Activated CD8-positive, alpha-beta T cell treated with anti-CD3 and anti-CD28 coated beads for 36 hours (primary cell): Measurements from ENCODE around the gene PRKAG2. TPM values are rescaled to one million over a fixed set of nuclear protein-coding genes. Genes with fewer than 3 reads are reported as not detected.

ENCODE experiments used
- ATAC-seq: fragments of 200-7000 bp; cut with Tn5 transposase; one replicate; pipeline ENCODE4 v1.10.0; 2021; ENCODE audit warnings: mild to moderate bottlenecking, moderate library complexity
- CTCF ChIA-PET: fragments of 350-600 bp; sonication (Branson Sonifier 250); formaldehyde crosslinking; loops from one replicate; lab custom pipeline; 2021; ENCODE audit warnings: antibody characterized with exemption; lab: Charles Lee
- POLR2A ChIA-PET: fragments of 350-600 bp; sonication (Branson Sonifier 250); formaldehyde crosslinking; loops from one replicate; lab custom pipeline; 2021; ENCODE audit warnings: antibody characterized with exemption; lab: Charles Lee
- DNase-seq: peaks from one replicate; pipeline ENCODE4 v3.0.0-alpha.2; 2020
- H3K27ac Mint-ChIP-seq: one replicate; pipeline ENCODE4 v1.8.0; 2021; ENCODE audit warnings: mild to moderate bottlenecking, mixed read lengths
- H3K27me3 Mint-ChIP-seq: one replicate; pipeline ENCODE4 v1.8.0; 2021; ENCODE audit warnings: mixed read lengths
- H3K36me3 Mint-ChIP-seq: one replicate; pipeline ENCODE4 v1.8.0; 2021; ENCODE audit warnings: low read depth, mixed read lengths
- H3K4me1 Mint-ChIP-seq: one replicate; pipeline ENCODE4 v1.8.0; 2021; ENCODE audit warnings: low read depth, mixed read lengths
- H3K4me3 Mint-ChIP-seq: one replicate; pipeline ENCODE4 v1.8.0; 2021; ENCODE audit warnings: mild to moderate bottlenecking, moderate library complexity, mixed read lengths
- H3K9me3 Mint-ChIP-seq: one replicate; pipeline ENCODE4 v1.8.0; 2021; ENCODE audit warnings: mixed read lengths
- intact Hi-C: fragments of 100-400 bp; cut with micrococcal nuclease; formaldehyde crosslinking; loops from one replicate; pipeline ENCODE4 v1.10.0; 2022
- total RNA-seq, 2 experiments: library from RNA; stranded (reverse); gene quantifications; one replicate each; pipeline ENCODE4 v1.2.3, GENCODE V29; 2021
- TF ChIP-seq, protein P1 (sequence below): fragments of 200-600 bp; IDR thresholded peaks from one replicate; pipeline ENCODE4 v1.8.0; 2022; ENCODE audit warnings: antibody characterized with exemption, mild to moderate bottlenecking

Gene PRKAG2
- total RNA-seq, 2 experiments from 2014 or later, result 17.0 to 19.2 TPM

DNA sequence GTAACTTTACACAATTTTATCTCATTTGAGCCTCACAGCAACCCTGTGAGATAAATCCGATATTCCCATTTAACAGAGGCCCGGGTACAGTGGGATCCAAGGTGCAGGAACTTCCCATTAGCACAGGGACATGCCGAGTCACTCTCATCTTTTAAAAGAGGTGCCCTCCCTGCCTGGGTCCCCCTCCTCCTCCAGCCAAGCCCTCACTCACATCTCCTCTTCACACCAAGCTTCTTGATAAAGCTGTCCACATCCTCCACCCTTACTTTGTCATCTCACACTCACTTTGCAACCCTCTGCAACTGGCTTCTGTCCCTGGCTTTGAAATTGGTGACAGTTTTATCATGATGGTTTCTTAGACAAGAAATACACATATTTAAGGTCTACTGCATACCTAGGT lies 212.6 kb downstream of the PRKAG2 start:
- TF ChIP-seq, protein P1, sequence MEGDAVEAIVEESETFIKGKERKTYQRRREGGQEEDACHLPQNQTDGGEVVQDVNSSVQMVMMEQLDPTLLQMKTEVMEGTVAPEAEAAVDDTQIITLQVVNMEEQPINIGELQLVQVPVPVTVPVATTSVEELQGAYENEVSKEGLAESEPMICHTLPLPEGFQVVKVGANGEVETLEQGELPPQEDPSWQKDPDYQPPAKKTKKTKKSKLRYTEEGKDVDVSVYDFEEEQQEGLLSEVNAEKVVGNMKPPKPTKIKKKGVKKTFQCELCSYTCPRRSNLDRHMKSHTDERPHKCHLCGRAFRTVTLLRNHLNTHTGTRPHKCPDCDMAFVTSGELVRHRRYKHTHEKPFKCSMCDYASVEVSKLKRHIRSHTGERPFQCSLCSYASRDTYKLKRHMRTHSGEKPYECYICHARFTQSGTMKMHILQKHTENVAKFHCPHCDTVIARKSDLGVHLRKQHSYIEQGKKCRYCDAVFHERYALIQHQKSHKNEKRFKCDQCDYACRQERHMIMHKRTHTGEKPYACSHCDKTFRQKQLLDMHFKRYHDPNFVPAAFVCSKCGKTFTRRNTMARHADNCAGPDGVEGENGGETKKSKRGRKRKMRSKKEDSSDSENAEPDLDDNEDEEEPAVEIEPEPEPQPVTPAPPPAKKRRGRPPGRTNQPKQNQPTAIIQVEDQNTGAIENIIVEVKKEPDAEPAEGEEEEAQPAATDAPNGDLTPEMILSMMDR, result no peak
- Mint-ChIP-seq H3K9me3 (peaks cover 4% of the 10 kb centered on the region), H3K4me1 (no peaks in the 10 kb centered on the region), H3K27ac (no peak overlapping the region), H3K4me3 (no peak overlapping the region), H3K27me3 (no peaks in the 10 kb centered on the region), H3K36me3 (peaks cover 13% of the 10 kb centered on the region)
- CTCF ChIA-PET, result no interaction called here
- POLR2A ChIA-PET, result no interaction called here
- no peak for DNase-seq
- ATAC-seq, result no peak
- intact Hi-C loops, result no loop called here

DNA sequence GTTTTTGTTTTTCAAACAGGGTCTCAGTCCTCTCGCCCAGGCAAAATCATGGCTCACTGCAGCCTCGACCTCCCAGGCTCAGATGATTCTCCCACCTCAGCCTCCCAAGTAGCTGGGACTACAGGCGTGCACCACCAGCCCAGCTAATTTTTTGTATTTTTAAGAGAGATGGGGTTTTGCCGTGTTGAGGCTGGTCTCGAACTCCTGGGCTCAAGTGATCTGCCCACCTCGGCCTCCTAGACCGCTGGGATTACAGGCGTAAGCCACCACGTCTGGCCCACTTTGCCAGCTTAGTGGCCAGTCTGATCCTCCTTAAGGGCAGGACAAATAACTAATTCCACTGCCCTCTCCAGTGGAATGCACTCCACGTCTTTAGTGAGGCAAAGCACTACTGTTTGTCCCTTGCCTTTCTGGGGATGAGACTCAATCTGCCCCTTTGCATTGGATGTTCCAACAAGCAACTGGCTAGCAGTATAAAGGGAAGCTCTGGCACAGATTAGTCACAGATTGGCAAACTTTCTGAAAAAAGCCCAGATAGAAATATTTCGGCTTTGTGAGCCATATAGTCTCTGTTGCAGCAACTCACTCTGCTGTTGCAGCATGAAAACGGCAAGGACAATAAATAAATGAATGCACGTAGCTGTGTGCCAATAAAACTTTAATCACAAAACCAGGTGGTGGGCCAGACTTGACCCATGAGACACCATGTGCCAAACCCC lies 213.4 kb downstream of the PRKAG2 start:
- Mint-ChIP-seq H3K27me3 (no peaks in the 10 kb centered on the region), H3K27ac (no peak overlapping the region), H3K36me3 (peaks cover 6% of the 10 kb centered on the region), H3K9me3 (peaks cover 4% of the 10 kb centered on the region), H3K4me1 (no peaks in the 10 kb centered on the region), H3K4me3 (no peak overlapping the region)
- ATAC-seq, result no peak
- TF ChIP-seq, protein P1, result no peak
- CTCF ChIA-PET, result no interaction called here
- POLR2A ChIA-PET, result no interaction called here
- intact Hi-C loops, result no loop called here
- no peak for DNase-seq

DNA sequence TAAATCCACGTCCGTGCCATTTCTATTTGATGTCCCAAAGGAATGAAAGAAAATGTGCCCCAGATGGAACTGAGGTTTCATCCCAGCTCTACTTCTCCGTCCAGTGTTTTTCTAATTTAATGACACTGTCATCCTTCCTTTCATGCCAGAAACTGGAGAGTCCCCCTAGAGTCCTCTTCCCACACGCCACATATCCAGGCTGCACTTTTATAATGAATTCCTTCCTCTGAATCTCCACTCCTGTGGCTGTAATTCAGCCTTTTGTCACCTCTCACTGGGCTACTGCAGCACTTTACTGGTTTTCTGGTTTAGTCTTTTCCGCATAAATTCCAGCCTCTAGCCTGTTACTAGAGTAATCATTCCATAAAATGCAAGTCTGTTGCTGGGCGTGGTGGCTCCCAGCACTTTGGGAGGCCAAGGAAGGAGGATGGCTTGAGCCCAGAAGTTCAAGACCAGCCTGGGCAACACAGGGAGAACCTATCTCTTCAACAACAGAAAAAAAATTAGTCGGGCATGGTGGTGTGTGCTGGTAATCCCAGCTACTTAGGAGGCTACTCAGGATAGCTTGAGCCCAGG lies 214.6 kb downstream of the PRKAG2 start:
- Mint-ChIP-seq H3K4me1 (no peaks in the 10 kb centered on the region), H3K4me3 (no peak overlapping the region), H3K27me3 (no peaks in the 10 kb centered on the region), H3K36me3 (peaks cover 3% of the 10 kb centered on the region), H3K27ac (no peak overlapping the region), H3K9me3 (peaks cover 2% of the 10 kb centered on the region)
- TF ChIP-seq, protein P1, result no peak
- no peak for ATAC-seq
- intact Hi-C loops, result no loop called here
- no peak for DNase-seq
- POLR2A ChIA-PET, result no interaction called here
- CTCF ChIA-PET, result interaction anchor here (1.0 to 1.2 kb wide), 2 partner anchors 9 to 120 kb away, joined by 3 read pairs; no protein-coding TSS in a partner anchor

DNA sequence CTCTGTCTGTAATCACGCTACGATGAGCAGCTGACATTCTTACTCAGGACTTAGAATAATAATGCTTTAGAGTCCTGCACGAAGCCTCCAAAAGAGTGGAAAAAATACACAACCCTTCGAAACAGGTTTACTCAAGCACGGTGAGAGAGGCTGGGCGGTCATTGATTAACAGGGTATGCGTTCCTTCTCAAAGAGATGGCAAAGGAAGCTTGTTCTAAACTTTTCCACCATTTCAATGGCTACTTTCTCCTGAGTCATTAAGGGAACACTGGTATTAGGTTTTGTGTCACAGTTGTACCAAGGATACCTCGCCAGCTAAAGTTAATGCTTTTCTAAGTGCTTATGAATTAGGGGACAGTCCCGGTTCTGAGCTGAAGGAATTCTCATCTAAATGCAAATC lies 215.3 kb downstream of the PRKAG2 start:
- no peaks in the 10 kb centered on the region for H3K9me3 Mint-ChIP-seq
- TF ChIP-seq, protein P1, result no peak
- CTCF ChIA-PET, result interaction anchor here (1.0 to 1.2 kb wide), 2 partner anchors 9 to 121 kb away, joined by 3 read pairs; no protein-coding TSS in a partner anchor
- H3K4me3 Mint-ChIP-seq, result no peak overlapping the region
- no peaks in the 10 kb centered on the region for H3K4me1 Mint-ChIP-seq
- ATAC-seq, result no peak
- no peaks in the 10 kb centered on the region for H3K36me3 Mint-ChIP-seq
- POLR2A ChIA-PET, result no interaction called here
- intact Hi-C loops, result no loop called here
- no peak for DNase-seq
- no peak overlapping the region for H3K27ac Mint-ChIP-seq
- H3K27me3 Mint-ChIP-seq, result no peaks in the 10 kb centered on the region

DNA sequence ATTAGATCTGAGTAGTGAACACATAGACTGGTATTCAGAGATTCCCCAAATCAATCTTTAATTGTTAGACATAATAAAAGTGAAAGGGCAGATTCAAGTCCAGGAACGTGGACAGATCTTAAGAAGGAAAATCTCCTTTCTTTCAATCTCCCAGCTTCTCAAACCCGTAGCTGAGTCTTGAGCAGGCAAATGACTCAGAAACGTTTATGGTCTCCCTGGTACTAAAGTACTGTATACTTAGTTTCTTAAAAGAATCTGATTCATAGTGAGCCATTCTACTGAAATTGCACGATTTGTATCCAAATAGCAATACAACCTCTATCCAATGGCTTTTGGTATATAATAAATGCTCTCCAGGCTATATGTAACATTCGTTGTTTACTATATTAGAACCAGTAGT lies 216.8 kb downstream of the PRKAG2 start:
- Mint-ChIP-seq H3K4me1 (no peaks in the 10 kb centered on the region), H3K36me3 (no peaks in the 10 kb centered on the region), H3K4me3 (no peak overlapping the region), H3K27me3 (no peaks in the 10 kb centered on the region), H3K27ac (no peak overlapping the region), H3K9me3 (no peaks in the 10 kb centered on the region)
- TF ChIP-seq, protein P1, result no peak
- no peak for DNase-seq
- ChIA-PET POLR2A (no interaction called here), CTCF (no interaction called here)
- ATAC-seq, result no peak
- intact Hi-C loops, result no loop called here
